WTC11 (cell line): ENCODE results near the gene IRAK2. TPM values are rescaled to one million over a fixed set of nuclear protein-coding genes. Genes with fewer than 3 reads are reported as not detected.

ENCODE experiments used
- ATAC-seq: fragments of 200-7000 bp; cut with Tn5 transposase; 2 replicates; pipeline ENCODE4 v1.10.0; 2021; ENCODE audit warnings: mild to moderate bottlenecking, moderate library complexity
- CTCF ChIA-PET: fragments of 300-600 bp; sonication (Branson Sonifier 250); formaldehyde crosslinking; loops from one replicate; lab custom pipeline; 2021; ENCODE audit warnings: antibody characterized with exemption; lab: Charles Lee
- POLR2A ChIA-PET: fragments of 350-600 bp; sonication (Branson Sonifier 250); formaldehyde crosslinking; loops from one replicate; lab custom pipeline; 2021; ENCODE audit warnings: antibody characterized with exemption; lab: Charles Lee
- DNase-seq: peaks from one replicate; pipeline ENCODE4 v3.0.0; 2021; ENCODE audit warnings: low spot score
- H3K27ac Mint-ChIP-seq: 2 replicates; pipeline ENCODE4 v1.8.0; 2021; ENCODE audit warnings: mixed read lengths
- H3K27me3 Mint-ChIP-seq: 2 replicates; pipeline ENCODE4 v1.8.0; 2021; ENCODE audit warnings: low read depth, mild to moderate bottlenecking, moderate library complexity, mixed read lengths
- H3K36me3 Mint-ChIP-seq: 2 replicates; pipeline ENCODE4 v1.8.0; 2021; ENCODE audit warnings: mixed read lengths
- H3K4me1 Mint-ChIP-seq: 2 replicates; pipeline ENCODE4 v1.8.0; 2022; ENCODE audit warnings: mixed read lengths
- H3K4me3 Mint-ChIP-seq: 2 replicates; pipeline ENCODE4 v1.8.0; 2021; ENCODE audit warnings: mild to moderate bottlenecking, moderate library complexity, mixed read lengths
- H3K9me3 Mint-ChIP-seq: 2 replicates; pipeline ENCODE4 v1.8.0; 2021; ENCODE audit warnings: mixed read lengths
- CDX4 ChIP-seq: fragments of 250-450 bp; sonication (Bioruptor Pico); IDR thresholded peaks from 2 replicates; pipeline ENCODE4 v1.9.0; 2021; ENCODE audit warnings: moderate library complexity, mild to moderate bottlenecking, inconsistent platforms, borderline replicate concordance
- E2F4 ChIP-seq: sonication (generic); formaldehyde crosslinking; IDR thresholded peaks from 2 replicates; pipeline ENCODE4 v1.8.1; 2022; ENCODE audit warnings: low read depth, mild to moderate bottlenecking, moderate library complexity, missing genetic modification reagents, borderline replicate concordance
- IRF1 ChIP-seq: sonication (generic); formaldehyde crosslinking; IDR thresholded peaks from 2 replicates; pipeline ENCODE4 v1.8.0; 2023; ENCODE audit warnings: missing genetic modification reagents
- IRF2 ChIP-seq: sonication (generic); formaldehyde crosslinking; IDR thresholded peaks from 2 replicates; pipeline ENCODE4 v1.8.0; 2022; ENCODE audit warnings: low read depth, missing genetic modification reagents, borderline replicate concordance
- KAT7 ChIP-seq: sonication (generic); formaldehyde crosslinking; IDR thresholded peaks from 2 replicates; pipeline ENCODE4 v1.8.1; 2023; ENCODE audit warnings: missing genetic modification reagents, mild to moderate bottlenecking, borderline replicate concordance
- NR1H2 ChIP-seq: sonication (generic); formaldehyde crosslinking; IDR thresholded peaks from 2 replicates; pipeline ENCODE4 v1.9.0; 2021; ENCODE audit warnings: mild to moderate bottlenecking, moderate library complexity, missing genetic modification reagents
- SMAD3 ChIP-seq: sonication (generic); formaldehyde crosslinking; IDR thresholded peaks from 2 replicates; pipeline ENCODE4 v1.8.0; 2022; ENCODE audit warnings: missing genetic modification reagents, mild to moderate bottlenecking, borderline replicate concordance
- TEAD4 ChIP-seq: sonication (generic); formaldehyde crosslinking; IDR thresholded peaks from 2 replicates; pipeline ENCODE4 v1.8.0; 2022; ENCODE audit warnings: mild to moderate bottlenecking, missing genetic modification reagents
- ZNF121 ChIP-seq: sonication (generic); formaldehyde crosslinking; IDR thresholded peaks from 2 replicates; pipeline ENCODE4 v1.8.0; 2023; ENCODE audit warnings: missing genetic modification reagents
- ZNF532 ChIP-seq: fragments of 250-450 bp; sonication (Bioruptor Pico); IDR thresholded peaks from 2 replicates; pipeline ENCODE4 v1.9.0; 2021; ENCODE audit warnings: mild to moderate bottlenecking, borderline replicate concordance
- ZNF671 ChIP-seq: fragments of 250-450 bp; sonication (Bioruptor Pico); IDR thresholded peaks from 2 replicates; pipeline ENCODE4 v1.8.0; 2021; ENCODE audit warnings: mild to moderate bottlenecking
- total RNA-seq: library from RNA; stranded (reverse); gene quantifications from 3 replicates; pipeline ENCODE4 v1.2.3, GENCODE V29; 2021
- TF ChIP-seq, protein P1 (sequence below): sonication (generic); formaldehyde crosslinking; IDR thresholded peaks from 2 replicates; pipeline ENCODE4 v1.8.1; 2023; ENCODE audit warnings: mild to moderate bottlenecking, missing genetic modification reagents, borderline replicate concordance
- TF ChIP-seq, protein P2 (sequence below): fragments of 250-450 bp; sonication (Bioruptor Pico); IDR thresholded peaks from 2 replicates; pipeline ENCODE4 v1.9.0; 2021; ENCODE audit warnings: mild to moderate bottlenecking
- TF ChIP-seq, protein P3 (sequence below): fragments of 200-600 bp; IDR thresholded peaks from 2 replicates; pipeline ENCODE4 v1.8.0; 2022; ENCODE audit warnings: antibody characterized with exemption
- TF ChIP-seq, protein P4 (sequence below): sonication (generic); formaldehyde crosslinking; conservative IDR thresholded peaks from 2 replicates; pipeline ENCODE4 v1.8.1; 2022; ENCODE audit warnings: mild to moderate bottlenecking, missing genetic modification reagents
- TF ChIP-seq, protein P5 (sequence below): sonication (generic); formaldehyde crosslinking; IDR thresholded peaks from 2 replicates; pipeline ENCODE4 v1.8.1; 2023; ENCODE audit warnings: mild to moderate bottlenecking, missing genetic modification reagents, moderate library complexity

The IRAK2 gene
- total RNA-seq, 1 experiment from 2014 or later = 1.4 TPM

DNA sequence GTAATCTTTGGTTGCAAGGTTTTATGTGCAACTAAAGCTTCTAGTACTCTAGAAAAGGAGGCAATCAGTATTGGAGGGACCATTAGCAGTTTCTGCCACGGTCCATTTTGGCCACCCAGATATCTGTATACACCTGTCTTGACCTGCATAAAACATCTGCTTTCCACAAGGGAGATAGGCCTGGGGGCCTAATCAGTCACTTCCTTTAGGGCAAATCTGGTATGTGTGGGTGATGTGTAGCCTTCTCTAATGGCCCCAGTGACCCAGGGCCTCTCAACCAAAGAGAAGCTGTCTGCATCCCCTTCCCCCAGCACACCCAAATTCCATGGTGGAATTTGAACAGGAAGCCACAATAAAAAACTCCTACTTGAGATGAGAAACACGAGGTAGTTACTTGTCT, 19.5 kb downstream of the IRAK2 start (continued):
- TF ChIP-seq SMAD3 (CRISPR knock-in tag) (no peak), KAT7 (no peak), E2F4 (CRISPR knock-in tag) (no peak), ZNF671 (CRISPR knock-in tag) (no peak), TEAD4 (CRISPR knock-in tag) (no peak), NR1H2 (CRISPR knock-in tag) (no peak)
- TF ChIP-seq, protein P1, sequence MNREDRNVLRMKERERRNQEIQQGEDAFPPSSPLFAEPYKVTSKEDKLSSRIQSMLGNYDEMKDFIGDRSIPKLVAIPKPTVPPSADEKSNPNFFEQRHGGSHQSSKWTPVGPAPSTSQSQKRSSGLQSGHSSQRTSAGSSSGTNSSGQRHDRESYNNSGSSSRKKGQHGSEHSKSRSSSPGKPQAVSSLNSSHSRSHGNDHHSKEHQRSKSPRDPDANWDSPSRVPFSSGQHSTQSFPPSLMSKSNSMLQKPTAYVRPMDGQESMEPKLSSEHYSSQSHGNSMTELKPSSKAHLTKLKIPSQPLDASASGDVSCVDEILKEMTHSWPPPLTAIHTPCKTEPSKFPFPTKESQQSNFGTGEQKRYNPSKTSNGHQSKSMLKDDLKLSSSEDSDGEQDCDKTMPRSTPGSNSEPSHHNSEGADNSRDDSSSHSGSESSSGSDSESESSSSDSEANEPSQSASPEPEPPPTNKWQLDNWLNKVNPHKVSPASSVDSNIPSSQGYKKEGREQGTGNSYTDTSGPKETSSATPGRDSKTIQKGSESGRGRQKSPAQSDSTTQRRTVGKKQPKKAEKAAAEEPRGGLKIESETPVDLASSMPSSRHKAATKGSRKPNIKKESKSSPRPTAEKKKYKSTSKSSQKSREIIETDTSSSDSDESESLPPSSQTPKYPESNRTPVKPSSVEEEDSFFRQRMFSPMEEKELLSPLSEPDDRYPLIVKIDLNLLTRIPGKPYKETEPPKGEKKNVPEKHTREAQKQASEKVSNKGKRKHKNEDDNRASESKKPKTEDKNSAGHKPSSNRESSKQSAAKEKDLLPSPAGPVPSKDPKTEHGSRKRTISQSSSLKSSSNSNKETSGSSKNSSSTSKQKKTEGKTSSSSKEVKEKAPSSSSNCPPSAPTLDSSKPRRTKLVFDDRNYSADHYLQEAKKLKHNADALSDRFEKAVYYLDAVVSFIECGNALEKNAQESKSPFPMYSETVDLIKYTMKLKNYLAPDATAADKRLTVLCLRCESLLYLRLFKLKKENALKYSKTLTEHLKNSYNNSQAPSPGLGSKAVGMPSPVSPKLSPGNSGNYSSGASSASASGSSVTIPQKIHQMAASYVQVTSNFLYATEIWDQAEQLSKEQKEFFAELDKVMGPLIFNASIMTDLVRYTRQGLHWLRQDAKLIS = no peak
- TF ChIP-seq, protein P2, sequence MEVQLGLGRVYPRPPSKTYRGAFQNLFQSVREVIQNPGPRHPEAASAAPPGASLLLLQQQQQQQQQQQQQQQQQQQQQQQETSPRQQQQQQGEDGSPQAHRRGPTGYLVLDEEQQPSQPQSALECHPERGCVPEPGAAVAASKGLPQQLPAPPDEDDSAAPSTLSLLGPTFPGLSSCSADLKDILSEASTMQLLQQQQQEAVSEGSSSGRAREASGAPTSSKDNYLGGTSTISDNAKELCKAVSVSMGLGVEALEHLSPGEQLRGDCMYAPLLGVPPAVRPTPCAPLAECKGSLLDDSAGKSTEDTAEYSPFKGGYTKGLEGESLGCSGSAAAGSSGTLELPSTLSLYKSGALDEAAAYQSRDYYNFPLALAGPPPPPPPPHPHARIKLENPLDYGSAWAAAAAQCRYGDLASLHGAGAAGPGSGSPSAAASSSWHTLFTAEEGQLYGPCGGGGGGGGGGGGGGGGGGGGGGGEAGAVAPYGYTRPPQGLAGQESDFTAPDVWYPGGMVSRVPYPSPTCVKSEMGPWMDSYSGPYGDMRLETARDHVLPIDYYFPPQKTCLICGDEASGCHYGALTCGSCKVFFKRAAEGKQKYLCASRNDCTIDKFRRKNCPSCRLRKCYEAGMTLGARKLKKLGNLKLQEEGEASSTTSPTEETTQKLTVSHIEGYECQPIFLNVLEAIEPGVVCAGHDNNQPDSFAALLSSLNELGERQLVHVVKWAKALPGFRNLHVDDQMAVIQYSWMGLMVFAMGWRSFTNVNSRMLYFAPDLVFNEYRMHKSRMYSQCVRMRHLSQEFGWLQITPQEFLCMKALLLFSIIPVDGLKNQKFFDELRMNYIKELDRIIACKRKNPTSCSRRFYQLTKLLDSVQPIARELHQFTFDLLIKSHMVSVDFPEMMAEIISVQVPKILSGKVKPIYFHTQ (CRISPR knock-in tag) = no peak
- TF ChIP-seq, protein P3, sequence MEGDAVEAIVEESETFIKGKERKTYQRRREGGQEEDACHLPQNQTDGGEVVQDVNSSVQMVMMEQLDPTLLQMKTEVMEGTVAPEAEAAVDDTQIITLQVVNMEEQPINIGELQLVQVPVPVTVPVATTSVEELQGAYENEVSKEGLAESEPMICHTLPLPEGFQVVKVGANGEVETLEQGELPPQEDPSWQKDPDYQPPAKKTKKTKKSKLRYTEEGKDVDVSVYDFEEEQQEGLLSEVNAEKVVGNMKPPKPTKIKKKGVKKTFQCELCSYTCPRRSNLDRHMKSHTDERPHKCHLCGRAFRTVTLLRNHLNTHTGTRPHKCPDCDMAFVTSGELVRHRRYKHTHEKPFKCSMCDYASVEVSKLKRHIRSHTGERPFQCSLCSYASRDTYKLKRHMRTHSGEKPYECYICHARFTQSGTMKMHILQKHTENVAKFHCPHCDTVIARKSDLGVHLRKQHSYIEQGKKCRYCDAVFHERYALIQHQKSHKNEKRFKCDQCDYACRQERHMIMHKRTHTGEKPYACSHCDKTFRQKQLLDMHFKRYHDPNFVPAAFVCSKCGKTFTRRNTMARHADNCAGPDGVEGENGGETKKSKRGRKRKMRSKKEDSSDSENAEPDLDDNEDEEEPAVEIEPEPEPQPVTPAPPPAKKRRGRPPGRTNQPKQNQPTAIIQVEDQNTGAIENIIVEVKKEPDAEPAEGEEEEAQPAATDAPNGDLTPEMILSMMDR = no peak

- no peak overlapping the region for H3K4me3 Mint-ChIP-seq
- peaks cover 14% of the 10 kb centered on the region for H3K4me1 Mint-ChIP-seq
- ATAC-seq (no peak), DNase-seq (no peak)
- ChIA-PET POLR2A (interaction anchor here (0.6 to 0.7 kb wide), 2 partner anchors 21 to 369 kb away, joined by 3 to 4 read pairs; no protein-coding TSS in a partner anchor), CTCF (interaction anchor here (0.6 to 2.9 kb wide), 4 partner anchors 21 to 238 kb away, joined by 3 to 9 read pairs (median 4); partner anchors contain the start of gene IRAK2)
- peak overlapping the region; percentile 53; the same call in 1 of the 2 replicates for H3K27ac Mint-ChIP-seq
- no peaks in the 10 kb centered on the region for H3K9me3 Mint-ChIP-seq
- H3K27me3 Mint-ChIP-seq = no peaks in the 10 kb centered on the region
- H3K36me3 Mint-ChIP-seq = no peaks in the 10 kb centered on the region
- TF ChIP-seq, protein P4, sequence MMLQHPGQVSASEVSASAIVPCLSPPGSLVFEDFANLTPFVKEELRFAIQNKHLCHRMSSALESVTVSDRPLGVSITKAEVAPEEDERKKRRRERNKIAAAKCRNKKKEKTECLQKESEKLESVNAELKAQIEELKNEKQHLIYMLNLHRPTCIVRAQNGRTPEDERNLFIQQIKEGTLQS (CRISPR knock-in tag) = no peak
- TF ChIP-seq ZNF671 (CRISPR knock-in tag) (no peak), IRF2 (no peak), IRF1 (no peak), CDX4 (CRISPR knock-in tag) (no peak), ZNF121 (no peak), TEAD4 (CRISPR knock-in tag) (no peak), ZNF532 (CRISPR knock-in tag) (no peak)
- TF ChIP-seq, protein P5, sequence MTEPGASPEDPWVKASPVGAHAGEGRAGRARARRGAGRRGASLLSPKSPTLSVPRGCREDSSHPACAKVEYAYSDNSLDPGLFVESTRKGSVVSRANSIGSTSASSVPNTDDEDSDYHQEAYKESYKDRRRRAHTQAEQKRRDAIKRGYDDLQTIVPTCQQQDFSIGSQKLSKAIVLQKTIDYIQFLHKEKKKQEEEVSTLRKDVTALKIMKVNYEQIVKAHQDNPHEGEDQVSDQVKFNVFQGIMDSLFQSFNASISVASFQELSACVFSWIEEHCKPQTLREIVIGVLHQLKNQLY = no peak
Observed at GRCh38 chr3:10185804-10186762, 21.4 kb downstream of the IRAK2 start.
